GM19328 (cell line): Measurements from ENCODE around the gene NRP1.

Experiments
- ATAC-seq: cut with Tn5 transposase; IDR thresholded peaks from one replicate; pipeline ENCODE4 v1.9.1; 2021; ENCODE audit warnings: mild to moderate bottlenecking, moderate library complexity; ENCODE audit not compliant: unreplicated experiment

Gene NRP1

DNA sequence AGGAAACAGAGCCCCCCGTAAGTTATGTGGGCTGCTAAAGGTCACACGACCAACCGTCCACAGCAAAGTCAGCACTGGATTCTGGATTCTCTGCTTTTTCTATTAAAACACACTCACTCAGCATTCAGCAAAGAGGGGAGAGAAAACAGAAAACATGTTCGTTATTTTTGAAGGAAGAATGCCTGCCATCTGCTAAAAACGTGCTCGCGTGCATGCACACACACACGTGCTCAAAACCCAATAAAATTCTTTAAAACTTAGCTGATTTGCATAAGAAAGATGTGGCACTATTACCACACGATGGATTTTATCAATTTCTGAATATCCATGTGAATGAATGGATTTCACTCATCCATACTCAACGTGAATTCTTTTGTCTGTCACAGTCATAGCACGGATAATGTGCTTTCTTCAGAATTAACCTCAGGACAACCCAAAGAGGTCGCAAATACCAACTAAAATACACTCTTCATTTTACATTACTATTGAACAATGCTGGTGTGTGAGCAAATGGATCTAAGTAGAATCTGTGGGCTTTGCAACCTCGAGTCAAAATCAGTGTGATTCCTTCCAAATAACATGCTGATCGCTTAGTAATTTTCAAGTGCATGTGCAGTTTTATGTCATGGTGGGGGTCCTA, 40.8 kb downstream of the NRP1 start:
- no peak for ATAC-seq

DNA sequence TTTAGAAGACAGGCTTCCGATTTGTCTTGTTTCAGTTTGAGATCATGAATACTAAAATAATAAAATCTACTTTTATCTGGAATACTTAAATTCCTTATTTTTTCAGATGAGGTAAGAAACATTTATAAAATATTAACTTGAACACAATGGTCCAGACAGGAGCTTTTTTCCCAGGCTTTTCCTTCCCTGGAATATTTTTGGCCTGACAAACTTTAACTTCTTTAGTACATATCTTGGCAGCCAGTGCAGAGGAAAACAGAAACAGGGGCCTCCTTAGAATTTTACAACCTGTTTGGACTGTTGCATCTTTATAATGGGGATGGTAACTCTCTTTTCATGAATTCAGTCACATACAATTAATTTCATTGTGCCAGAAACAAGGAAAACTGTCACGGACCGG, 41.4 kb downstream of the NRP1 start:
- no peak for ATAC-seq

DNA sequence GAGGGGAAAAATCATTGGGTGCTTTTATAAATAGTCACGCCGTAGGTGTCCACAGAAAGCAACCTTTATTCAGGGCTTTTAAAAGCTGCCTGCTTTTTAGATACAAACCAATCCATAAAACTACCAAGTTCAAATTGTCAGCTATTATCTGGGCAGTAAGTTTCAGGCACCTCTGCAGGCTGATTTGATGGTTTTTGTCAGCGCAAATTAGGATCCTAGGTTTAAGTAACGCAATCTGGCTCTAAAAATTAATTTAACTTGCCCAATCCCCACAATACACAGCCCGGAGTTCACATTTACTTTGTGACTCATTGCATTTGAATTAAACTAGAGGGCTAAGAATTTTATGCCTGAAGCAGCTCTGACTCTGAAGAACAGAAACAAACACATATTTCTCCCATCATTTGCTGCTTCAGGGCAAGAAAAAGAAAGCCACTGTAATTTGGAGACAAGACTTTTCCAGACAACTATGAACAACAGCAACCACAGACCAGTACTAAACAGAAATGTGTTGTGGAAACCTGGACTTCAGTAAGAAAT, 43.3 kb downstream of the NRP1 start:
- no peak for ATAC-seq

DNA sequence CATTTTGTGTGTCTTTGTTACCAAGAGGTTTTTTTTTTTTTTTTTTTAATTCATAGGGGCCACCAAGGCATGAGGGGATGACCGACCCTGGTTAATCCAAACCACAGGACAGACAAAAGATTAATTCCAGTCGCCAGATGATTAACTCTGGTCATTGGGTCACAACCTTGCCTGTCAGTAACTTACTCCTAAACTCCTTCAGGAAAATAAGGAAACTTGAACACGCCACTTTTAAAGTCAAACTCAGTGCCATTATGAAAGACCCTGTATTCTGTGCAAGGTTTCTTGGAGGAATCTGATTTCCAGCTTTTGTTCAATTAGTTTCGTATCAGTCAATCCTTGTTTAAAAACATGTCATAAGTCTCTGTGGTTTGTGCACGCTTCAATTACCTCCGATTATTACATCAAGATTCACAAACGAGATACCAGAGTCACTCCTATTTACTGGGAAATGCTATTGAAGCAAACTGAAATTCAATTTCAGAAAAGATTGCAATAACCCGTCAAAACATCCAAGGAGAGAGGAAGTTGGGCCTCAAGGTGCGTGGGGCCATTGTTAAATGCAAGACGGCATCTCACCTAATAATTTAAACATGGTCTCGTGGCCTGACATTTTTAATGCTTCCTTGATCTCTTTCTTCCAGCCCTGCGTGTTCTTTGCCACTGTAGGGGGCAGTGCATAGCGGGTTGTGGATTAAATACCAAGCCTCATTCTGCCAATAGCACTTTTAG, 44.0 kb downstream of the NRP1 start:
- no peak for ATAC-seq

DNA sequence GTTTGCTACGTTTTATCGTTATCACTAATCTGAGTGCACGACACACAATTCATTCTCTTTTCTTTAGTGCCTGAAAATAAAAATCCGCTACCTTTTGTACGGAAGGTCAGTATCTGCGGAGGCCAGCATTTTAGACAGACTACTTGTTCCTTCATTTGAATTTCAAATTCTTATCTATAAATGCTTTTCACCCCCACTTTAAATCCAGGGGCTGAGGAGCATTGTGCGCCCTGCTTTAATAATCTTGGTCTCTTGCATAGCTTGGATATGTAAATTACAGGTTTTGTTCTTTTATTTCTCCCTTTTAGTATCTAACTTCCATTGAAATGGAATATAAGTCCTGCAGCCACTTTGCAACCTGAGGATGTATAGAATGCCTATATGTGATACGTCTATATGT, 44.7 kb downstream of the NRP1 start:
- ATAC-seq, result no peak

DNA sequence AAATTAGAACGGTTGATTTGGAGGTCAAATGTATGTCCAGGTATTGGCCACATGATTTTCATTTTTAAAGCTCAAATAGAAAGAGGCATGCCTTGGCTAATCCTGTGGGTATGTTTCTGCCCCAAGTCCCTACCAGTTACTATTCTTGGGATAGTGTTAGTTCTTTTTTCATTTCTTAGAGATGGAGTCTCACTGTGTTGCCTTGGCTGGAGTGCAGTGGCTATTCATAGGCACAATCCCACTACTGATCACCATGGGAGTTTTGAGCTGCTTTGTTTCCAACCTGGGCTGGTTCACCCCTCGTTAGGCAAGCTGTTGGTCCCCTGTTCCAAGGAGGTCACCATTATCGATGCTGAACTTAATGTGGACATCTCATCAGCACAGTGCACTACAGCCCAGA, 46.3 kb downstream of the NRP1 start:
- no peak for ATAC-seq

DNA sequence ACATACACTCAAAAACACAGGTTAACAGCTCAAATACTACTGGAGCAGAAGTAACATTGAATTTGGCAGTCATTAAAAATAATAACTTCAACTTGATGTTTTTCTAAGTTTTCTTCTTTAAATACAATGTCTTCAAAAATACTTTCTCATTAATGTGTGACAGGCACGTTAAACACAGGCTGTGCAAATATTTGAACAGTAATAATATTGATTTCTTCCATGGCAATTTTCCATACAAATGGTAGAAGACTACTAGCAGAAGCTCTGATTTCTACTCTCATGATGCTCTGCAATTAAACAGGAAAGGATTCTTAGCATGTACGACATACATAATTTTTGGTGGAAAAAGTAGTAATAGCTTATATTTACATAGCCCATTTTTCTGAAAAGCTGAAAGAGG, 47.4 kb downstream of the NRP1 start:
- no peak for ATAC-seq

DNA sequence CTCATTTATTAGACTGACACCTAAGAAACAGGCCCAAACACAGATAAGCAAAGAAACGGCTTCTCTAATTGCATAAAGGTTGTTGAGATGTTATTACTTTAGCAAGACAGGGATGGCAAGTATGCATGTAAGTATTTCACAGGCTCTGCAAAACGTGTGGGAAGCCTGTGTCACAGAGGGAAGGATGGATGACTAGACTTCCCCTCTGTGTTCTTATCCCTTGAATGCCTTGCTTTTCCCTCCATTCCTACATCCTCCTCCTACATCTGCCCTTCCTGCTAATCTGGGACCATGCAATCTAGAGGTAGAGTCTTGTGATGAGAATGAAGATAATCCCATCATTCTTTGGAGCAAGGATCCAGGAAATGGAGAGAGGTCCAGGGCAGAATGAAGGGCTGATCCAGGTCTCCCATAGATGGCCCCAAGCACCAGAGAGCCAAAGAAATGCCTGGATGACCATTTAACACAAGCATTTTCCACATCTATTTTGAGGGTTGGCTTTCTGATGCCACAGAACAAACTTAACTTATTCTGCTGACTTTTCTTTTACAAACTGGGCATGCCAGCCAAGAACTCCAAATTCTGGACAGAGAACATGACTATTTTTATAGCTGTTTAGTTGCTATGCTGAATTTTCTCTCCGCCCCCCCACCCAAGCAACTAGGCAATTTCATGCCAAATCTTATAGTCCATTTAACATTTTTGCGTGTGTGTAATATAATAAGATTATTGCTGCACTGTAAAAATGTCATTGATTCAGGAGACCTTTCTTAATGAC, 48.1 kb downstream of the NRP1 start:
- no peak for ATAC-seq

DNA sequence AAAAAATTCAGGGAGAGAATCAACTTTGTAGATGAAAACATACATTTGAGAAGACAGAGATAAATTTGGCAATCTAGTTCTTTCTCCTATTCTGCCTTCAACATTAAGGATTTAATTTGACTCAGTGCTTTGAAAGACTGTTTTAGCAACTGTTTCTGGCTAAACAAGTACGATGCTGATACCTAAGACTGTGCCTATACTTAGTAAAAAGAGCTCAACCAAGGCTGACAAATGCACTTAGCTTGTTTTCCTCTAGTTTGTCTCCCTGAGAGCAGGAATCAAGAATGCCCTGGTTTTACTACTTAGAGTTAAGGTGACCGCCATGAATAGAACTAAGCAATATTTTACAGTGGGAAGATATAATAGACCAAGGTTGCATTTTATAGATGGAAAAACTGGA, 49.5 kb downstream of the NRP1 start:
- no peak for ATAC-seq

DNA sequence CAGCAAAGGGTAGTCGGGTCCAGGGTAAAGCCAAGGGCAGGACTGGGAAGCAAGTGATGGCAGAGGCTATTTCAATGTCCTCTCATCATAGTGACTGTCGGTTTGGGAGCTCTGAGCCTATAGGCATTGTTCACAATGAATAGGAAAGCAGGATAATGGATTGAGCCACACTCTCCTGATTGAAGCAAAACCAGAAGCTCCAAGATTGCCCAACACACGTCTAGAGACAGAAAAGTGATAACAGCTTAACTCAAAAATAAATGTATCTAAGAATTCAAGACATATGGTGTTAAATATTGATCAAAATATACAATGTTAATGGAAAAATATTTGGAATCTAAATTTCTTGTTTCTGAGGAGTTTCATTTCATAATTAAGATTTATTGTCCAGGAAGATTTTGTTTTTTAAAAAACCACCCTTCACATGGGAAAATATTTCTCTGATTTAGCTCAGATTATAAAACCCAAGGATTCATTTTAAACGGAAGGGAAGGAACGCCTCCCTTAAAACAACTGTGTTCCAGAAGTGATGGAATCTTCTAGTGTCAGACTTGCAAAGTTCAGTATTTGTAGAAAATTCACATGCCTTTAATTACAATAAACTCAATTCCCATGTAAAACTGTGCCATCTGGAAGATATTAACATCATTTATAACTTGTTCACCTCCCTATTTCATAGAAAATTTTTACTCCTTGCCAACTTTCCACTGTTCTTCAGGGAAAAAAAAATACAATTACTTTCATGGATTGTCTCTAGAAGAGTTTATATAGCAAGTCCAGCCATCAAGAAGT, 54.5 kb downstream of the NRP1 start:
- ATAC-seq, result no peak

DNA sequence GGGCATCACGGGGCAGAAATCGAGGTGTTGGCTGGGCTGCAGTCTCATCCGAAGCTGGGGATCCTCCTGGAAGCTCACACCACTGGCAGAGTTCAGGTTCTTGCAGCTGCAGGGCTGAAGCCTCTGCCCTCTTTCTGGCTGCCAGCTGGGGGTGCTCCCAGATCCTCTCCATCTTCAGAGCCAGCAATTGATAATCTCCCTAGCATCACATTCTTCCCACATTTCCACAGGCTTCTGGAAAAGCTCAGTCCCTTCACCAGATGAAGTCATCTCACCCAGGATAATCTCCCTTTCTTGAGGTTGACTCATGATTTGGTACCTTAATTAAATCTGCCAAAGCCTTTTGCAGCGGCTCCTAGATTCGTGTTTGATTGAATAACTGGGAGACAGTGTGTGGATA, 55.2 kb downstream of the NRP1 start:
- ATAC-seq, result no peak

DNA sequence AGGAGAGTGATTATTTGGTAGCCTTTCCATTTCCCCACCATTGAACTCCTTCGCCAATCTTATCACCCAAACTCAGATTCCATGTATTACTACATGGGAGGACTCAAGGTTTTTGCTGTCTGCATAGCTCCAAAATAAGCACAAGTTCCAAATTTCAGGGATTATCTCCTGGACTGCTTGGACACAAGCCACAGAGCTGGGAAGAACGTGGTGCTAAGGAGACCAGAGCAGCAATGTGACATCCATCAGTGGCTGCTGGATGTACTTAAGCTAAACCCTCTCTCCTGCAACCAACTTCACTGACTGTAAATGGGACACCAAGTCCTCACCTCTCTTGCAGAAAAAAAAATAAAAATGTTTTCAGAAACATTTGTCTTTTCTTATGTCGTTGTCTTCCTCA, 56.3 kb downstream of the NRP1 start:
- no peak for ATAC-seq

DNA sequence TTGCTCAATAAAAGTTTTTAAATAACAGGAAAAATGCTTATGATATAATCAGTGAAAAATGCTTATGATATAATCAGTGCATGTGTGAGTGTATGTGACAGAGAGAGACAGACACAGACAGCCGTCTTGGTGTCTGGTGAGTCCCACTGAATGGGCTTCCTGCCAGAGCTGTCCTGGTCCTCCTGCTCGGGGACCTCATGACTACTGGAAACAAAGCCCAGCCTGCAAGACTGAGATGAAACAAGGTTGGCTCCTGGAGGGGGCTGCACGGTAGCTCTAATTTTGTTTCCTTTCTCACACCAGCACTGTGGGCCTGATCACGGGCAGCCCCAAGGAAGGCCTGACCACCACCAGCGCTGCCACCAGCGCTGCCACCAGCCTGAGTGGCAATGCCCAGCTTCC, 57.3 kb downstream of the NRP1 start:
- ATAC-seq, result no peak

DNA sequence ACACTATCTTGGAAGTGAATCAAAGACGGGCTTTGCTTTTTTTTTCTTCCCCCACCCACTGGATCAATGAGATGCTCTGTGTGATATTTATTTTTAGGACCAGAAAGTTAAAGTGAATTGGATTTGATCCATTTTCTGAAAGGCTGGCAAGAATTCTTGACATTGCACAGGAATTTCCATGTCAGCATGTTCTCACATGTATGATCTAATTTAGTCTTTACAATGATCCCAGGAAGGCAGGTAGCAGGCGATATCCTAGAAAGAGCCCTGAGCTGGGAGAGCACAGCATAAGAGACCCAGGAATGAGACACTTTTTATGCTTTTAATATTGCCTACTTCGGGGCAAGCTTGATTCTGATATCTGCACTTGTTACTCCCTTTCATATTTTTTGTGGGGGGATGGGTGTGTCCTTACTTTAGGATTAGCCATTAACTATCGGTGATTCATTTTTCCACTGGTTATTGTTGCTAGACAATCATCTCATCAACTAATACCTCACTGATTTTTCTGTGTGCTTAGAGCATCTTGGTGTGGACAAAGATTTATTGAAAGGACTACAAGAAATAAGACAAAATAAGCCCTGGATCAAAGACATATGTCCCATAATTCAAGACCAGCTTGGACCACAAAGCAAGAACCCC, 58.1 kb downstream of the NRP1 start:
- ATAC-seq, result no peak

DNA sequence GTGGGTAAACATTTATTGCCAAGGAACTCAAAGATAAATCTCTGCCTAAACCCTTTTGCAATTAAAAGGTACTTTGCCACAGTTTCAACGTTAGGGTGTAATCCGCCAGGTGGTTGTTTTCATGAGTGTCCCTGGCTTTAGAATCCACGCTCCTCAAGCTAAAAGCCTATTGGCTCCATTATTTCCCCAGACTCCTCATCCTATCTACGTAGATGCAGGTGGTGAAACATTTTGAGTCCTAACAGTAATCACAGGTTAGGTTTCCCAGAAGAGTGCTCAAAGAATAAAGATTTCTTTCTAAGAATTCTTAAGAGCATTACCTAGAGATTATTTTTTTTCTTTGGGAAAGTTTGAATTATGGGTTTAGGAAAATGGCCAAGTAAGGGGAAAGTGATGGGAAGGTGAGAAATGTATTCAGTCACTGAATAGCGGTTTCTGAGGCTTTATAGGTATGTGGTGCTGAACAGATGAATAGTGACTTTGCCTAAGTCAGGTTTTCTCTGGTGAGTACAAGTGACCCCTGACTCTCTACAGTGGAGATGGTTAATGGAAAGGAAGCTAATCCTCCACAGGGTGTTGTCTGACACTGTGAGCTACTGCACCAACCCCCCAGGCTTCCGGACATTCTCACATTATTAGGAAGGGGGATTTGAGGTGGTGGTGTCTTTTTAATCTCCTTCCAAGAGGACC, 60.2 kb downstream of the NRP1 start:
- no peak for ATAC-seq

DNA sequence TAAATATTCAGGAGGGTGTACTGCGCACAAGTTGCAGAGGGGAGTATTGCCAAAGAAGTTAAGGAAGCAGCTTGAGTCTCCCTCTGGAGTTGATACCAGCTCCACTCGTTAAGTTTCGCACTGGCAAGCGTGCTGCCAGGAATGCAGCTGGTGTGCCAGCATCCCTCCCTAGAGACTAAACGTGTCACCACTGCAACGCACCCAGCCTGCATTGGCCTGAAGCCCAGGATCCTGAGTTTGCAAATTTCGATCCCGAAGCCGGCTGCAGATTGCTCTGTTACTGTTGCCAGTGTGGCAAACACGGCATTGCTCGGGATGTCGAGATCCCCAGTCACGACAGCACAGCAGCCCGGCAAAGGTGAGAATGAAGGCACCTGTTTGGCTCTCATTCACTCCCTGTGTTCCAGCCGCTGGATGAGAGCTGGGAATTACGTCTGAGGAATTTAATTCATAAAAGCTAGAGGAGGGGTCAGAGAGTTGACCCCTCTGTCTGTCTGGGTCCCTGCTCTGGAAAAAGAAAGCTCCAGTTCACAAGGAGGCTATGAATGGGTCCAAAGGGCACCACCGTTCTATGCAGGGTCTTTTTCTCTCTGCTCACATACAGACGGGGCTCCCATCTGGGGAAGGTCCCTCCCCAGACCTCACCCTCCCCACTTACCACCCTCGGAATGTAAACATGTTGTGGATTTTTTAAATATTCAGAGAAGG, 61.0 kb downstream of the NRP1 start:
- no peak for ATAC-seq

DNA sequence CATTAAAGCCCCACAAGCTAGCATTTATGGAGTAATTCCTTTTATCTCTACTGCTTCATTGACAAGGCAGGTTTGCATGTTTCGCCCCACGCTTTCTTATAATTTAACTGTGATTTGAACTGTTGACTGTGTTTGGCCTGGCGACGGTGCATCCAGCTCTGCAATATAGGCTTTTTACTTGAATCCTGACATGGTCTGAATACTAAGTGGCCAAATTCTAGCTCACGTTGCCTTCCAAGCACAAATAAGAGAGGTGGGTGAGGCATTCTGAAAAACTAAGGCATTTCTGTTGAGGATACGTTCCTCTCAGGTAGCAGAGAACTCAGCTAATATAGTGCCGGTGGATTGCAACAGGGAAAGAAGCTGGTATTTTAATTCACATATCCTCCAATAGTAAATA, 61.8 kb downstream of the NRP1 start:
- ATAC-seq, result no peak

DNA sequence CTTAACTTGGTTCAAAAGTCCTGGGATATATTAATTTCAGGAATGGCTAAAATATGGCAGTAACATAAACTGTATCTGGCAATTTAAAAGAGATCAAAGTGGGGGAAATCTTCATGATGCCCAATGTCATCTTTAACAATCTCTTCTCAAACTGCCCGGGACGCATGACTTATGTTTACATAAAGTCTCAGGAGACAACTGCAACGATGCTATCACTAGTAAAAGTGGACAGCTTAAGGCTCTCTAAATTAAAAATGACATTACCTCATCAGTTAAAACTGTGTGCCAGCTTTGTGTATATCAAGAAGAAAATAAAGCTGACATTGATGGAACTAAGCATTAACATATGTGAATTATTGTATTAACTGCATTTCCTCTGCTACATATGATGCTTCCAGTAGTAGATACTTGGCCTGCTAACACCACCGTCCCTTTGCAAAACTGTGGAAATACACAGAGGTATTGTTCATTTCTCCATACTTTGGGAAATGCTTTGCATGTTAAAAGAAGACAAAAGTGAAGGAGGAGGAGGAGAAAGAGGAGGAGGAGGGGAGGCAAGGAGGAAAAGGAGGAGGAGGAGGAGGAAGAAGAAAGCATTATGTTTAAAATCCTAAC, 62.4 kb downstream of the NRP1 start:
- no peak for ATAC-seq

DNA sequence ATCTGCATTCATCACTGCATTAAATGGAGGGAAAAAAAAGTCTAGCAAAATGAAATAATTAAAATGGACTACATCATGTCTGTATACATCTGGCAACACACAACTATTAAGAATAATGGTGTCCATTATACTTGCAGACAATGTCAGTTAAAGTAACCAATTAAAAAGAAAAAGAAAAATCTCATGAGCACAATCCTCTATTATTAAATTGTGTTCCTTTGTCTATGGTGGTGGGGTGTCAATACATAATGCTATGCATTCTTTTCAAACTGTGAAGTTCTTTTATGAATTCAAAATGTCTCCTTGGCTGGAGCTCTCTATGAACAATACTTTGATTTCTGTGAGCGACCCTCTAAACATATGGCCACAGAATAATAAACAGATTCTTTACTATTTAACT, 63.5 kb downstream of the NRP1 start:
- ATAC-seq, result no peak
